ACHN (cell line): Measurements from ENCODE around the gene RAD51B.
"Not testable (repeated sequence)": the region's sequence is repeated elsewhere in the genome, so short reads cannot be mapped to it uniquely, and the experiment has no call there.

Experiments used
- DNase-seq: peaks from one replicate; pipeline ENCODE4 v3.0.0-alpha.2; 2015
- in situ Hi-C: cut with HindIII; loops from 2 replicates; pipeline ENCODE4 v1.10.0; 2017; ENCODE audit warnings: low sequenced_read_pairs, low pct_ligation_motif_present, low pct_unique_long_range_greater_than_20kb

The RAD51B gene

DNA sequence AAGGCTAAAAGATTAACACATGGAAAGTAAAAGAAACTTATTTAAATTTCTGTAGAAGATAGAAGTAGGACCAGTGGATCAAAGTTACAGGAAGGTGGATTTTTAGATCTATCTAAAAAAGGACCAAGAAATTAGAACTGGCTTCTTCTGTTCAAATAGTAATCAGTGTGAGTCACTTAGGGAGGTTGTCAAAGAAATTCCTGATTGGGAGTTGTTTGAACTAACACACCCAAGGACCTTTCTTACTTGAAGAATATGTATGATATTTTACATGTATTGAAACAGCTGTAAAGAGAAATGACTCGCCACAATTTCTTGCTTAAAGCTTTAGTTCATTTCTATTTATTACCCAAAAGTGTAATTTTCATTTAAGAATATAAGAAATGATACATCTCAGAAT is 256.9 kb downstream of the RAD51B start:
- DNase-seq = no peak
- in situ Hi-C loops = no loop called here

DNA sequence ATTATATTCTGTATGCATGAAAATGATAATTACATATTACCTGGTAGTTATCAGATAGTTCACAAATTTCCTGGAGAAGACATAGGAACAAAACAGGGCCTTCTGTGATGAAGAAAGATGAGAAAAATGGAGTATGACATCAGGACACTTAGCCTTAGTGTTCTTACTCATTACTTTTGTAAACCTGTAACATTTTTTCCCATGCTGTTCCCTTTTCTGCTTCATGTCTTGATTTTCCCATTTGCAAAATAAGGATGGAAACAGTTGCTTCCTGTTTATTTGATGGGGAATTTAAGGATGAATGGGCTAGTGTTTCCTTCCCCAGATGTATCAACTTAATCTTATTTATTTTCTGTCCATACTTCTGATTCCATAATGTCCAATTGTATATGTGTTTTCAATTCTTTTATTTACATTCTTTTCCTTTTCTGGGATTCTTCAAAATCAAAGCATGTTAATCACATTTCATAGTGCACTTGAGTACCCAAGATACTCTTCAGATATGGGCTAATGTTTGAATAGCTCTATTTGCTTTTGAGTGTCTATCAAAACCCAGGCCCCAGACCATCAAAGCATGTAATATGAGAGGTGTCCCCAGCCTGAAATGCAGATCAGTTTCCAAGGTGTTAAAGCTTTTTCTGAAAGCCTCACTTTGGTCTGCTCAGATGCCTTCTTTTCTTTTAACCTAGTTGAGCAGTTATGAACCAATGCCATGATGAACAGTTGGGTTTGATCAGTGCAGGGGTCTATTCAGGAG is 260.5 kb downstream of the RAD51B start:
- in situ Hi-C loops = no loop called here
- DNase-seq = no peak

GRCh38 chr14:68081489-68081888 is 261.9 kb downstream of the RAD51B start:
- no peak for DNase-seq

DNA sequence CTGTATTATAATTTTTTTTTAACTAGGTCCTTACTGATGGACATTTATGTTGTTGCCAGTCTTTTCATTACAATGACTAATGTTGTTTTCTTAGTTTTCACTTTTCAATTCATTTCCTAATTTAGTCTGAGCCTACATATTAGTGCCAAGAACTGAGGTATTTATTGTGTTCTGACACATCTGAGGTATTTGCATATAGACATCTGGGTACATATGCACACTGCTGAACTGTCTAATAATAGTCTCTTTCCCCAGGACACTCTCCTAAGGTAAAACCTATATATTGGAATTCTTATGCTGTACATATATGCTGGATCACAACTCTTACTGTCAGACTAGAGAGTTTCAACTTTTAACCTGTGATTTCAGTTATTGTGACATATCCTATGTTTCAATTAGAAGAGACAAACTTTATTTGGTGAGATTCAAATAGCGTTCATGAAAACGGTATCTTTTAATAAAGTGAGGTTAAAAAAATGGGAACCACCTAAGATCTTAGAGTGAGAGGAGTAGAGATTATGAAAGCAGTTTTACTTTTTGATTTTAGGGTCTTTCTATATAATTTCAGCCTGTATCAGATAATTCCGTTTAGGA is 263.2 kb downstream of the RAD51B start:
- no peak for DNase-seq
- in situ Hi-C loops = no loop called here

More at GRCh38 chr14:68081489-68081888, 261.9 kb downstream of the RAD51B start:
- in situ Hi-C loops = no loop called here

DNA sequence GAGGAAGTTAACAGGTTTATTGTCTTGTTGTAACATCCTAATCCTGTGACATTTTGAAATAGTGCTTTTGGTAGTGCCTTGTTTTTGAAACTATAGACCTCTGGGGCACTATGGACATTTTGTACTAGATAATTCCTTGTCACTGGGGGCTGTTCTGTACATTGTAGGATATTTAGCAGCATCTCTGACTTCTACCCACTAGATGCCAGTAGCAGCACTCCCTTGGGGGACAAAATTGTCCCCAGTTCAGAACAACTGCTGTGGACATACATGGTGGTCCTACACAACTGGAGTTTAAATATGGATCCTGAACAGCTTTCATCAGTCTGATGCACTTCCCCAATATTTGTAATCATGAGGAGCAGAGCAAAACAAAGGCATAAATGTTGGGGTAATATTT is 264.7 kb downstream of the RAD51B start:
- in situ Hi-C loops = no loop called here
- DNase-seq = peak; percentile 36

GRCh38 chr14:68085742-68086141 is 266.2 kb downstream of the RAD51B start:
- in situ Hi-C loops = no loop called here
- no peak for DNase-seq

DNA sequence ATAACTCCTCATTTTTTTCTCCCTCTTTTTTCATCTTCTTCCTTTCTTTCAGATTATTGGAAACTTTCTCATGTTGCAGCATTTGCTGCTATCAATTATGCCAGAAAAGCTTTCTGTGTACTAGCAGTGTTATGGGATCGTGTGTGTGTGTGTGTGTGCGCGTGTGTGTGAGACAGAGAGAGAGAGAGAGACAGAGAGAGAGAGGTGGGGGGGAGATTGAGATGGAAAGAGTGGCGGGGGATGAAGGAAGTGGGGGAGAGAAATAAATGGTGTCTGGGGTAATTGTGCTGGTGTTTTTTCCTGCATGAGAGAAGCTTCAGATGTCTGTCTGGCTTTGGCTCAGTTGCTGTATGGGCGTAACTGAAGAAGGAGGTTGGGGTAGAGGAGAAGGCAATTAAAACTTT is 268.9 kb downstream of the RAD51B start:
- peak; percentile 67 for DNase-seq
- in situ Hi-C loops = no loop called here

DNA sequence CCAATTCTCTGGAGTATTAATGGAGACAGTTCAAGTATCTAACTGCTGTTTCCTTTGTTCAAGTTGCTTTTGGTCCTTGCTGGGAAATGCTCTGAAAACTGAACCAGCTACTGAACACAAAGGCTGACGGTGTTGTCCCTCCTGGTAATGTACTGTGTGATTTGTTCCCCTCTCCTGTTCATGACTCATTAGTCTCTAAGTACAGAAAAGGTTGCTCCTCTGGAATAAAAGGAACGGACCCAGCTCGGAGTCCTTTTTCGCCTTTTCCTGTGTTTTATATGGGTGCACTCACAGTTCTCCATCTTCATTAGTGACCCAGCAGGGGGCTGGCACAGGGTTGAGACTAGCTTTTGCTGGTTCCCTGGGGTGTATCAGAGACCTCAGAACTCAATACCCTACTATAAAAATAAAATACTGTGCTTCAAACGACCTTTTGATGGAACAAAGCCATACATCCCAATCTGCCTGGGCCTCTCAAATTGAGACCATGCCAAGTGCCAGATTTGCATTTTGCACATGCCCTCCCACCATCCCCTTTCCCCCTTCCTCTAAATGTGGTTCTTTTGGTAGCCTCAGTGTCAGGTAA is 269.7 kb downstream of the RAD51B start:
- in situ Hi-C loops = no loop called here
- DNase-seq = peak; percentile 78

DNA sequence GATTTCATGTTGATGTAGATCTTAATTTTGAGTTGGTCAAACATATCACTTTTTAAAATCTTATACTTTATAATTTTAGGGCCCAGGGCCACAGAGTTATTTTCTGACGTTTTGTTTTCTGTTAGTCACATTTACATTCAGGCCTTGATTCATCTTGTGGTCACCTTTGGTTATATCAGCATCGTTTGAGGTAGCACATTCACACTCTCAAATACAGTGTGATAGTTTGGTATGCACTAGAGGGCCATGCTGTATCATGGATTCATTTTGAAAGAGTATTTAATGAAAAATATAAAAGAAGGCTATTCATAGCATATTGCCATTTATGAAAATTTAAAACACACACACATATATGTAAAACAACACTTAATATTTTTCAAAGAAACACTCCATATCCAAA is 274.6 kb downstream of the RAD51B start:
- DNase-seq = no peak
- in situ Hi-C loops = no loop called here

GRCh38 chr14:68094752-68095151 is 275.2 kb downstream of the RAD51B start:
- in situ Hi-C loops = no loop called here
- no peak for DNase-seq

- in situ Hi-C loops = no loop called here
- DNase-seq = no peak
These were observed 278.1 kb downstream of the RAD51B start for GRCh38 chr14:68097727-68098126.

GRCh38 chr14:68098834-68099233 is 279.3 kb downstream of the RAD51B start:
- in situ Hi-C loops = no loop called here
- DNase-seq = no peak

GRCh38 chr14:68099495-68100045 is 280.0 kb downstream of the RAD51B start:
- in situ Hi-C loops = no loop called here
- no peak for DNase-seq

GRCh38 chr14:68101715-68102301 is 282.2 kb downstream of the RAD51B start:
- in situ Hi-C loops = not testable (repeated sequence)
- peak; percentile 42 for DNase-seq

DNA sequence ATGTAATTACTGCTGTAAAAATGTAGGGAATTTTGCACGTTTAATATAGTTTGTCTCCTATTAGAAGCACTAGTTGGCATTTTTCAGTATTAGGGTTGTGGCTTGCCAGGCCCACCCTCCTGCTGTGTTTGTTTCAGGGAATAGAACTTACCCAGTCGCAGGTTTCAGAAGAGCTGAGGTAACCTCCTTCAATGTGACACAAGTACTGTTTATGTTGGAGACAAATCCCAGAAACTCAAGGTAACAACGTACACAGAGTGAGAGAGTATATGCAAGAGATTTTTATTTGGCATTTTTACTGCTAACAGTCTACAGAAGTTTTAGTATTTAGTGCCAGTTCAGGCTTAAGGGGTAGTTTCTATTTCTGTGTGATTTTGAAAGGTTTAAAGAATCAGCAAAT is 284.3 kb downstream of the RAD51B start:
- in situ Hi-C loops = no loop called here

GRCh38 chr14:68104518-68104917 is 284.9 kb downstream of the RAD51B start:
- in situ Hi-C loops = no loop called here
- peak; percentile 86 for DNase-seq

More for the DNA sequence above, 284.3 kb downstream of the RAD51B start:
- no peak for DNase-seq

- in situ Hi-C loops = no loop called here
- DNase-seq = no peak
These were observed 286.2 kb downstream of the RAD51B start for GRCh38 chr14:68105816-68106215.

GRCh38 chr14:68106456-68106855 is 286.9 kb downstream of the RAD51B start:
- in situ Hi-C loops = no loop called here

GRCh38 chr14:68106905-68107304 is 287.3 kb downstream of the RAD51B start:
- in situ Hi-C loops = no loop called here
- DNase-seq = no peak

More at GRCh38 chr14:68106456-68106855, 286.9 kb downstream of the RAD51B start:
- no peak for DNase-seq
